MV-4-11 (cell line): ENCODE data around the gene EPHB2.
"Not testable (repeated sequence)": the region's sequence is repeated elsewhere in the genome, so short reads cannot be mapped to it uniquely, and the experiment has no call there.

ENCODE experiments used
- DNase-seq: peaks from one replicate; lab custom pipeline; 2025; lab: John Stamatoyannopoulos, UW

The EPHB2 gene

GRCh38 chr1:22915816-22916470 is 205.3 kb downstream of the EPHB2 start:
- no peak for DNase-seq

GRCh38 chr1:22916471-22916820 is 205.8 kb downstream of the EPHB2 start:
- no peak for DNase-seq

GRCh38 chr1:22917989-22918388 is 207.3 kb downstream of the EPHB2 start:
- DNase-seq, result no peak

GRCh38 chr1:22918644-22919043 is 208.0 kb downstream of the EPHB2 start:
- DNase-seq, result no peak

- no peak for DNase-seq
These were observed 208.8 kb downstream of the EPHB2 start for GRCh38 chr1:22919341-22920025.

- no peak for DNase-seq
These were observed 209.5 kb downstream of the EPHB2 start for GRCh38 chr1:22920026-22920733.

- DNase-seq, result no peak
These were observed 210.3 kb downstream of the EPHB2 start for GRCh38 chr1:22920734-22921451.

- DNase-seq, result no peak
These were observed 210.9 kb downstream of the EPHB2 start for GRCh38 chr1:22921452-22922126.

- no peak for DNase-seq
These were observed 212.0 kb downstream of the EPHB2 start for GRCh38 chr1:22922640-22923039.

- no peak for DNase-seq
These were observed 214.5 kb downstream of the EPHB2 start for GRCh38 chr1:22925111-22925510.

- peak; percentile 10 for DNase-seq
These were observed 219.7 kb downstream of the EPHB2 start for GRCh38 chr1:22930240-22930912.

- DNase-seq, result no peak
These were observed 222.3 kb downstream of the EPHB2 start for GRCh38 chr1:22932803-22933470.

- DNase-seq, result no peak
These were observed 224.8 kb downstream of the EPHB2 start for GRCh38 chr1:22935433-22935832.

GRCh38 chr1:22936681-22937080 is 226.0 kb downstream of the EPHB2 start:
- no peak for DNase-seq

- DNase-seq, result no peak
These were observed 230.6 kb downstream of the EPHB2 start for GRCh38 chr1:22941257-22941656.

- no peak for DNase-seq
These were observed 233.9 kb downstream of the EPHB2 start for GRCh38 chr1:22944346-22945055.

GRCh38 chr1:22945171-22945570 is 234.5 kb downstream of the EPHB2 start:
- not testable (repeated sequence) for DNase-seq

GRCh38 chr1:22949822-22950331 is 239.2 kb downstream of the EPHB2 start:
- DNase-seq, result no peak

- no peak for DNase-seq
These were observed 241.2 kb downstream of the EPHB2 start for GRCh38 chr1:22951796-22952195.

- no peak for DNase-seq
These were observed 242.0 kb downstream of the EPHB2 start for GRCh38 chr1:22952694-22953056.
